ENCODE measurements around the gene ZNF385B. TPM values are rescaled to one million over a fixed set of nuclear protein-coding genes. Genes with fewer than 3 reads are reported as not detected.
A peak's percentile ranks its signal among the peaks of the same experiment; 100 is the strongest.

The ZNF385B gene
- polyA plus RNA-seq, 1 donor (not counting 4 experiments of a cell fraction or from before 2014, with no cell fraction given): 0.17 TPM

- peak overlapping the region; percentile 33 for H3K4me2 ChIP-seq (ENCODE audit: control insufficient read depth, extremely low read depth, insufficient read depth, low read depth, low read length)
- no peaks in the 10 kb centered on the region for H3K9me3 ChIP-seq (ENCODE audit: control insufficient read depth, low read depth, low read length)
- FAIRE-seq (no peak), DNase-seq (ENCODE audit: low read depth, low spot score) (no peak)
- TF ChIP-seq EZH2 (IDR thresholded peaks at IDR 0.05; ENCODE audit: low read length) (no peak), CTCF (optimal IDR thresholded peaks at IDR 0.05 in 1 of 3, IDR thresholded peaks at IDR 0.05 in 1 of 3, conservative IDR thresholded peaks at IDR 0.05 in 1 of 3; ENCODE audit: extremely low read depth in 1 of 3, insufficient read depth in 2 of 3, low read length in 3 of 3) (no peak)
- no peaks in the 10 kb centered on the region for H3K79me2 ChIP-seq (ENCODE audit: control insufficient read depth, insufficient read depth, low read length)
- no peaks in the 10 kb centered on the region for H3K36me3 ChIP-seq (ENCODE audit: control insufficient read depth in 2 of 2, extremely low read depth in 1 of 2, insufficient read depth in 2 of 2, low read length in 2 of 2)
- H3K9me1 ChIP-seq (ENCODE audit: control insufficient read depth, extremely low read depth, insufficient read depth, low read length): no peaks in the 10 kb centered on the region
- no peaks in the 10 kb centered on the region for H3K4me1 ChIP-seq (ENCODE audit: control insufficient read depth, extremely low read depth, insufficient read depth, low read length)
- H4K20me1 ChIP-seq (ENCODE audit: control insufficient read depth, extremely low read depth, insufficient read depth, low read length): no peaks in the 10 kb centered on the region
- H3K4me3 ChIP-seq (ENCODE audit: control insufficient read depth in 2 of 3, extremely low read depth in 1 of 3, insufficient read depth in 2 of 3, low read depth in 1 of 3, low read length in 3 of 3): no peak overlapping the region
- no peak overlapping the region for H3K27ac ChIP-seq (ENCODE audit: control insufficient read depth, insufficient read depth, low read length)
- H3K9ac ChIP-seq (ENCODE audit: control insufficient read depth, extremely low read depth, insufficient read depth, low read length): no peak overlapping the region
- H3K27me3 ChIP-seq (ENCODE audit: control insufficient read depth, extremely low read depth, insufficient read depth, low read length): no peaks in the 10 kb centered on the region
- H2AFZ ChIP-seq (ENCODE audit: control insufficient read depth, low read length): no peak overlapping the region
- dilution Hi-C loops (cut with MboI; ENCODE audit: extremely low pct_ligation_motif_present, low sequenced_read_pairs): no loop called here
These were observed 431.8 kb downstream of the ZNF385B start for GRCh38 chr2:179429597-179429996.

GRCh38 chr2:179429060-179429471, 432.3 kb downstream of the ZNF385B start:
- H3K79me2 ChIP-seq (ENCODE audit: control insufficient read depth, insufficient read depth, low read length): no peaks in the 10 kb centered on the region
- H2AFZ ChIP-seq (ENCODE audit: control insufficient read depth, low read length): peak overlapping the region; percentile 36
- FAIRE-seq: no peak
- H3K9me3 ChIP-seq (ENCODE audit: control insufficient read depth, low read depth, low read length): no peaks in the 10 kb centered on the region
- H3K4me2 ChIP-seq (ENCODE audit: control insufficient read depth, extremely low read depth, insufficient read depth, low read depth, low read length): peak overlapping the region; percentile 33
- no peak overlapping the region for H3K4me3 ChIP-seq (ENCODE audit: control insufficient read depth in 2 of 3, extremely low read depth in 1 of 3, insufficient read depth in 2 of 3, low read depth in 1 of 3, low read length in 3 of 3)
- no peaks in the 10 kb centered on the region for H3K27me3 ChIP-seq (ENCODE audit: control insufficient read depth, extremely low read depth, insufficient read depth, low read length)
- H3K4me1 ChIP-seq (ENCODE audit: control insufficient read depth, extremely low read depth, insufficient read depth, low read length): no peaks in the 10 kb centered on the region
- TF ChIP-seq CTCF (optimal IDR thresholded peaks at IDR 0.05 in 1 of 3, IDR thresholded peaks at IDR 0.05 in 1 of 3, conservative IDR thresholded peaks at IDR 0.05 in 1 of 3; ENCODE audit: extremely low read depth in 1 of 3, insufficient read depth in 2 of 3, low read length in 3 of 3) (no peak), EZH2 (IDR thresholded peaks at IDR 0.05; ENCODE audit: low read length) (no peak)
- no peaks in the 10 kb centered on the region for H4K20me1 ChIP-seq (ENCODE audit: control insufficient read depth, extremely low read depth, insufficient read depth, low read length)
- H3K9me1 ChIP-seq (ENCODE audit: control insufficient read depth, extremely low read depth, insufficient read depth, low read length): no peaks in the 10 kb centered on the region
- no peak for DNase-seq (ENCODE audit: low read depth, low spot score)
- dilution Hi-C loops (cut with MboI; ENCODE audit: extremely low pct_ligation_motif_present, low sequenced_read_pairs): no loop called here
- H3K9ac ChIP-seq (ENCODE audit: control insufficient read depth, extremely low read depth, insufficient read depth, low read length): no peak overlapping the region
- no peaks in the 10 kb centered on the region for H3K36me3 ChIP-seq (ENCODE audit: control insufficient read depth in 2 of 2, extremely low read depth in 1 of 2, insufficient read depth in 2 of 2, low read length in 2 of 2)
- H3K27ac ChIP-seq (ENCODE audit: control insufficient read depth, insufficient read depth, low read length): no peak overlapping the region
